ENCODE measurements around the gene RAB34.

The RAB34 gene

GRCh38 chr17:28717578-28718332 lies at the start of gene RAB34:
Gene RAB34, minus strand, starts transcription at chr17:28717868. Its CDS starts 602 bp downstream, at chr17:28717266.
- DNase-seq = peak in 1 of 2 donors; percentile 21

GRCh38 chr17:28765038-28765437 lies 47.4 kb upstream of the RAB34 start:
- no peak for DNase-seq

DNA sequence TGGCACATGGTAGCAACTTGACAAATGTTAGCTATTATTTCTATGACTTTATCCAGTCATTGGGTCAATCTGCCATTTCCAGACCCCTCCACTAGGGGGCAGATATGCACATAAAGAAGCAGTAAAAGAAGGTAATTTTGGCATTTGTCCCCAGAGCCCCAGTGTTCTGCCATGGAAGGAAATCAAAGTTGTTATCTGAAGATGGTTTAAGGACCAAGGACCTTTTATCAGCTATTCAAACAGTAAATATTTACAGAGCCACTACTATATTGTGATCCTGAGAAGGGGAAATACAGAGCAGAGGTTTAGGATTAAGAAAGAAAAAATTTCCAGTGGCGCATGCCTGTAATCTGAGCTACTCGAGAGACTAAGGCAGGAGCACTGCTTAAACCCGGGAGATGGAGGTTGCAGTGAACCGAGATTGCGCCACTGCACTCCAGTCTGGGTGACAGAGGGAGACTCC lies 46.2 kb upstream of the RAB34 start:
- DNase-seq = peak; percentile 72 to 86

GRCh38 chr17:28763137-28763799 lies 45.6 kb upstream of the RAB34 start:
- no peak for DNase-seq

- DNase-seq = no peak
Observed at GRCh38 chr17:28760601-28761562, 43.2 kb upstream of the RAB34 start.

DNA sequence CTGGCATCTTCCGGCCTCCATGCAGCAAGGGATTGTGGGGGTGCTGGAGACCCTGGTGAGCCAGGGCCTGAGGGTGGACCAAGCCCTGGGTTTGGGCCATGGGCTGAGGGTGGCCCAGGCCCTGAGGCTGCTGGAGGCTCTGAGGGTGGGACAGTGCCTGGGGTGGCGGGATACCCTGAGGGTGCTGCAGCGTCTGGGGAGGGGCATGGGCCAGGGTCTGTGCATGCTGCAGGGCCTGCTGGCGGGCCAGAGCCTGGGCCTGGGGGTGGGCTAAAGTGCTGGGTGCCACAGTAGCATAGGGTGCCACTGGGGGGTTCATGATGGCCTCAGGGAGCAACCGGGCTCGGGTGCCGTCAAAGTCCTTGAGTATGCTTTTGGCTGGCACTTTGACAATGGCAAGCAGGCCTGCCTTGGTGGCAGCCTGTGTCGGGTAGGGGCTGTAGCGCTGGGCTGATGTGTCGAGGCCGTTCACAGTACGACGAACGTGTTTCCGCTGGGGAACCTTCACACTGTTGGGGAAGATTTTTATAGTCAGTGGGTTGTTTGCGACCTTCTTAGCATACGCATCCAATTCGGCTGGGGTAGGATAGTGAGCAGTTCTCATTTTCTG lies 41.7 kb upstream of the RAB34 start:
- DNase-seq = no peak

DNA sequence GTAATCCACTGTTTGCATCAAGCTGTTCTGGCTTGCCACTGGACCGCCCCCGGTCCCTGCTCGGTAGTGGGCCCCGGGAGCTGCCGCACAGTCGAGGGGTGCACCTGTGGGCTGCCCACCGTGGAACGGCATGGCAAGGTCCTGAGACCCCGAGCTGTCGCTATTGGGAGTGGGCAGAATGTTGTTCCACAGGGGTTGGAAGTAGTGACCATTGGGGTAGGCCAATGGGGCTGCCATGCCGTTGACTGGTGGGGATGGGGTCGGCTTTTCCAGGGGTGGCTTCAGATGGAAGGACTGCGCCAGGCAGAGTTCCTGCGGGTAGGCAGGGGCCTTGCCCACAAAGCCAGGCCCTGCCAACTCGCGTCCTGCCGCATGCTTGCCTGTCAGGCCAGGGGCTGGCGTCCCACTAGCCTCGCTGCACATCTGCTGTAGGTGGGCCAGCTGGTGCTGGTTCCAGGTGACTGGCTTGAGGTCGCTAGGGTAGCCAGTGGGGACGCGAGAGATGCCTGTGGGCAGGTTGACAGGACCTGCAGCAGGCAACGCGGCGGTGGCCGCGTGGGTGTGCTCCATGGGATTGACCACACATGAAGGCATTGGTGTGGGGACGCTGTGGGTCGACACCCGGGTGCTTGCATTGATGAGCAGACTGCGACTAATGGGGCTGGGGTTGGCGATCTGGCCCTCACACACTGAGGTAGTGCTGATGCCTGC lies 40.9 kb upstream of the RAB34 start:
- DNase-seq = no peak

DNA sequence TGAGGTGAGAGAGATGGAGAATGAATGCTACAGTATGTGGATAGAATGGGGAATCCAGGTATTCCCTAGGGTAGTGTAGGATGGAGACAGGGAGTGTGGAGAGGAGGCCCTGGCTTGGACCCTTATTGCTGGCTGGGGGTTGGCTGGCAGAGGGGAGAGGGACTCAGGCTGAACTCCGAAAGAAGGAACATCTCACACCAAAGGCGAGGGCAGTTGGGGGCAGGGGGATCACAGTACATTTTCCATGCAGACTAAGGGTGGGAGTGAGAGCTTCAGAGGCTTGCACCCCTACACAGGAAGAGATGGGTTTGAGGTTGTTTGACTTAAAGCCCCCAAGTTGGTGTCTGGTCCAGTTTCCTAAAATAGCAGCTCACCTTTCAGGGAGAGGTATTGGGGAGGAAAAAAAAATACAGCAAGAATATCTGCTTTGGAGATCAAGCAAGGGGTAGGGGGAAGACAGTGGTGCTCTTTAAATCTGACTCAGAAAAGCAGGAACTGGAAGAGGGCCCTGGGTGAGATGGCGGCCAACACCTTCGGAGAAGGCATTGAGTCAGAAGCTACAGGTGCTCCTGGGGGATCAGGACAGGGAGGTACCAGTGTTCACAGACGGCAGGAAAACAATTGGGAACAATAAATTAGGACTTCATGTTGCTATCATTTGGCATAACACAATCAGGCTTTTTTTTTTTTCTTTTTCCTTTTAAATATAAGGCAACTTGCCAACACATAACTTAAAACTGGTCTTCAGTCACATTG lies 38.6 kb upstream of the RAB34 start:
- DNase-seq = no peak

- no peak for DNase-seq
Observed at GRCh38 chr17:28755486-28755885, 37.8 kb upstream of the RAB34 start.

DNA sequence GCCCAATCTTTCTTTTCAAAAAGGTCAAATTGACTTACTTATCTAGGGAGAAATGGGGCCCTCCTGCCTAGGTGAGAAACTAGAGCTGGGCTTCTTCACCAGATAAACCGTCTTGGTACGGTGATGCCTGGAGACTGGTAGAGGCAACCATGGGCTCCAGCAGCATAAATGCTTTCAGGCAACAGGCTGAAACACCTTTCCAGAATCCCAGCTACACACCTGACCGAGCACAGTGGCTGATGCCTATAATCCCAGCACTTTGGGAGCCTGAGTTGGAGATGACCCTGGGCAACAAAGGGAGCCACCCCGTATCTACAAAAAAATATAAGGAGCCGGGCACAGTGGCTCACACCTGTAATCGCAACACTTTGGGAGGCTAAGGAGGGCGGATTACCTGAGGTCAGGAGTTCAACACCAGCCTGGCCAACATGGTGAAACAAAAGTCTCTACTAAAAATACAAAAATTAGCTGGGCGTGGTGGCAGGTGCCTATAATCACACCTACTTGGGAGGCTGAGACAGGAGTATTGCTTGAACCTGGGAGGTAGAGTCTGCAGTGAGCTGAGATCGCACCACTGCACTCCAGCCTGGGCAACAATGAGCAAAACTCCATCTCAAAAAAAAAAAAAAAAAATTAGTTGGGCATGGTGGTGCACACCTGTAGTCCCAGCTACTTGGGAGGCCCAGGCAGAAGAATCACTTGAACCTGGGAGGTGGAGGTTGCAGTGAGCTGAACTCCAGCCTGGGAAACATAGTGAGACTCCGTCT lies 34.1 kb upstream of the RAB34 start:
- no peak for DNase-seq

GRCh38 chr17:28750178-28751047 lies 32.7 kb upstream of the RAB34 start:
- DNase-seq = peak; percentile 89 to 92

DNA sequence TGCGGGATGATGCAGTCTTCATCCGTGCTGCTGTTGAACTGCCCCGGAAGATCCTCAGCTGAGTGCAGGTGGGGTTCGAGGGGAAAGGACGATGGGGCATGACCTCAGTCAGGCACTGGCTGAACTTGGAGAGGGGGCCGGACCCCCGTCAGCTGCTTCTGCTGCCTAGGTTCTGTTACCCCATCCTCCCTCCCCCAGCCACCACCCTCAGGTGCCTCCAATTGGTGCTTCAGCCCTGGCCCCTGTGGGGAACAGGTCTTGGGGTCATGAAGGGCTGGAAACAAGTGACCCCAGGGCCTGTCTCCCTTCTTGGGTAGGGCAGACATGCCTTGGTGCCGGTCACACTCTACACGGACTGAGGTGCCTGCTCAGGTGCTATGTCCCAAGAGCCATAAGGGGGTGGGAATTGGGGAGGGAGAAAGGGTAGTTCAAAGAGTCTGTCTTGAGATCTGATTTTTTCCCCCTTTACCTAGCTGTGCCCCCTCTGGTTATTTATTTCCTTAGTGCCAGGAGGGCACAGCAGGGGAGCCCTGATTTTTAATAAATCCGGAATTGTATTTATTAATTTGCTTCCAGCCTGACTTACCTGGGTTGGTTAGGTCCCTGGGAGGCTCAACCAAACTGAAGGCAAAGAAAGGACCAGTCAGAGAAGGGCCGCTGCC lies 32.0 kb upstream of the RAB34 start:
- no peak for DNase-seq

- no peak for DNase-seq
Observed at GRCh38 chr17:28748852-28749515, 31.3 kb upstream of the RAB34 start.

DNA sequence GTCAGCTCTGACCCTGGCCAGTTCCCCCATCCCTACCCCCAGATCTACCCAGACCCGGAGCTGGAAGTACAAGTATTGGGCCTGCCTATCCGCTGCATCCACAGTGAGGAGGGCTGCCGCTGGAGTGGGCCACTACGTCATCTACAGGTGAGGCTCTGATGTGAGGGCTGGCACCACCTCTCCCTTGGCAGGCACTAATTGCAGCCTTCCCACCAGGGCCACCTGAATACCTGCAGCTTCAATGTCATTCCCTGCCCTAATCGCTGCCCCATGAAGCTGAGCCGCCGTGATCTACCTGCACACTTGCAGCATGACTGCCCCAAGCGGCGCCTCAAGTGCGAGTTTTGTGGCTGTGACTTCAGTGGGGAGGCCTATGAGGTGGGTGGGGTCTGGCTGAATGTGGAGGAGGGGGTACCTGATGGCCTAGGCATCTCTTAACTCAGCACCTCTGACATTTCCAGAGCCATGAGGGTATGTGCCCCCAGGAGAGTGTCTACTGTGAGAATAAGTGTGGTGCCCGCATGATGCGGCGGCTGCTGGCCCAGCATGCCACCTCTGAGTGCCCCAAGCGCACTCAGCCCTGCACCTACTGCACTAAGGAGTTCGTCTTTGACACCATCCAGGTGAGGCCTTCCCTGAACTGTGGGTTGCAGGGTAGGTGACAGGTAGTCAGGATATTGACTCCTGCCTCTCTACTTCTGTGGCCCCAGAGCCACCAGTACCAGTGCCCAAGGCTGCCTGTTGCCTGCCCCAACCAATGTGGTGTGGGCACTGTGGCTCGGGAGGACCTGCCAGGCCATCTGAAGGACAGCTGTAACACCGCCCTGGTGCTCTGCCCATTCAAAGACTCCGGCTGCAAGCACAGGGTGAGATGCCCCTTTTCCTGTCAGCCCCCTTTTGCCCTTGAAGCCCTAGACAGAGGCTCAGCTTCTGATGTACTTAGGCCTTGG lies 30.4 kb upstream of the RAB34 start:
- no peak for DNase-seq

DNA sequence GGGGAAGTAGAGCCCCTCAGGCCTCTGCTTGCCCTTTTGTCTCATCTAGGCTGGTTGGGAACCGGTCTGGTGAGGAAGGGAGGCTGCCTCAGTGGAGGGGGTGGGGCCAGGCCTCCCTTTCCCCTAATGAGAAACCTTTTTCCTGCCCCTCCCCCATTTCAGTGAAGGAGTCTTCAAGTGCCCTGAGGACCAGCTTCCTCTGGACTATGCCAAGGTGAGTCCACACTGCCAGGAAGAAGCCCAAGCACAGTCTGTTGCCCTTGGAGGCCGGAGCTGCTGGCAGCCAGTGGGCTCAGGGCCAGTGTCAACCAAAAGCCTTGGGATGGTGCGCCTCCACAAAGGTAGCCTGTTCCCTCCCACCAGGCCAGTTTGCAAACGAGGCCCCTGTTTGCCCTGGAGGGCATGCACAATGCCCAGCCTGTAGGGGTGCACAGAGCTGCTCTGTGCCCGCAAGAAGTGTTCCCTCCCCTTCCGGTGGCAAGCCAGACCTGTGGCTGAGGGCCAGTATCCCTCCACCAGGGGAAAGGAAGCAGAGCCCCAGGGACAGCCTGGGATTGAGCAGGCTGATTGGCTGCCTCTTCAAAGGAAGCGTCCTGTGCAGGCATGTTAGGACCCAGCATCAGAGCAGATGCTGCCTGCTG lies 29.5 kb upstream of the RAB34 start:
- no peak for DNase-seq

GRCh38 chr17:28746611-28747050 lies 29.0 kb upstream of the RAB34 start:
- no peak for DNase-seq
